Pancreas (tissue), 10 donors: ENCODE measurements around the gene LRPAP1. TPM values are rescaled to one million over a fixed set of nuclear protein-coding genes. Genes with fewer than 3 reads are reported as not detected.

Experiments used
- ATAC-seq, 4 donors: fragments of 200-7000 bp; cut with Tn5 transposase; one replicate each; pipeline versions ENCODE4 v1.8.0 to v1.9.1; 2020; ENCODE audit warnings: mild to moderate bottlenecking in 4 of 4, moderate library complexity in 4 of 4
- DNase-seq, 6 donors: peaks; one replicate each; pipeline ENCODE4 v3.0.0-alpha.2; 2020
- FAIRE-seq: peaks from 2 replicates; lab custom pipeline; 2012; peaks lifted over from hg19 to GRCh38; lab: Jason Lieb, UNC
- H3K27ac ChIP-seq, 4 donors: fragments of 200-600 bp; sonication (generic); 1 replicate in 3 of 4; 2 replicates in 1 of 4; pipeline versions ENCODE4 v1.5.0 to v1.8.0; 2020
- H3K27me3 ChIP-seq, 4 donors: fragments of 200-600 bp; one replicate each; pipeline ENCODE4 v1.8.0; 2021
- H3K36me3 ChIP-seq, 3 donors: fragments of 200-600 bp; sonication (generic) in 1 of 3; one replicate each; pipeline versions ENCODE4 v1.5.0 to v1.8.0; 2020 to 2021
- H3K4me1 ChIP-seq, 3 donors: fragments of 200-600 bp; one replicate each; pipeline ENCODE4 v1.8.0; 2021
- H3K4me3 ChIP-seq, 4 donors: fragments of 200-600 bp; sonication (generic) in 2 of 4; one replicate each; pipeline versions ENCODE4 v1.5.0 to v1.8.0; 2020 to 2021
- H3K9me3 ChIP-seq, 4 donors: fragments of 200-600 bp; one replicate each; pipeline ENCODE4 v1.8.0; 2021
- WGBS, 2 donors: extraction: QIAGEN DNeasy Blood & Tissue Kit; methylation state at CpG; one replicate each; pipeline ENCODE4 v1.1.7; 2013; 5-methylcytosine and 5-hydroxymethylcytosine counted together
- intact Hi-C, 3 donors: fragments of 100-400 bp; cut with DNase I; formaldehyde crosslinking; loops; one replicate each; pipeline versions ENCODE4 v1.11.1 to v1.14.2; 2022
- polyA plus RNA-seq, 2 donors: library from polyadenylated mRNA; stranded (reverse); fragments of 200-250 nt; gene quantifications; one replicate each; pipeline ENCODE4 v1.2.3, GENCODE V29; 2013
- total RNA-seq, 6 donors: library from RNA; stranded (reverse); fragmentation: NEBNext Ultra II Directional in 4 of 6; extraction: Animal tissue kit (Norgen Biotek cat#: 25700) in 4 of 6; gene quantifications; one replicate each; pipeline versions ENCODE4 v1.2.1 to v1.2.4, GENCODE V29; 2021 to 2023
- TF ChIP-seq, protein P1 (sequence below), 4 donors: fragments of 200-600 bp; sonication (generic) in 3 of 4; IDR thresholded peaks; one replicate each; pipeline versions ENCODE4 v1.5.0 to v1.8.0; 2021; ENCODE audit warnings: antibody characterized with exemption in 4 of 4
- donor health status: healthy with polysubstance abuse.
- donor health status: DM: no; HTN: no; CAD: no; lungs with moderate emphysema.
- donor health status: DM: no; HTN: no; CAD: no.
- donor health status: control.
- donor health status: control.
- donor health status: Bipolar disorder and iron deficiency.
- donor health status: DM: yes; HTN: yes; CAD: no.
- donor health status: DM: no; HTN: no; CAD: no.
- donor health status: DM: no; HTN: no; CAD: no.
- donor health status: DM: yes; HTN: yes; CAD: no.

The LRPAP1 gene
- total and polyA plus RNA-seq, 8 donors, result 30.4 to 129 (median 110) TPM

DNA sequence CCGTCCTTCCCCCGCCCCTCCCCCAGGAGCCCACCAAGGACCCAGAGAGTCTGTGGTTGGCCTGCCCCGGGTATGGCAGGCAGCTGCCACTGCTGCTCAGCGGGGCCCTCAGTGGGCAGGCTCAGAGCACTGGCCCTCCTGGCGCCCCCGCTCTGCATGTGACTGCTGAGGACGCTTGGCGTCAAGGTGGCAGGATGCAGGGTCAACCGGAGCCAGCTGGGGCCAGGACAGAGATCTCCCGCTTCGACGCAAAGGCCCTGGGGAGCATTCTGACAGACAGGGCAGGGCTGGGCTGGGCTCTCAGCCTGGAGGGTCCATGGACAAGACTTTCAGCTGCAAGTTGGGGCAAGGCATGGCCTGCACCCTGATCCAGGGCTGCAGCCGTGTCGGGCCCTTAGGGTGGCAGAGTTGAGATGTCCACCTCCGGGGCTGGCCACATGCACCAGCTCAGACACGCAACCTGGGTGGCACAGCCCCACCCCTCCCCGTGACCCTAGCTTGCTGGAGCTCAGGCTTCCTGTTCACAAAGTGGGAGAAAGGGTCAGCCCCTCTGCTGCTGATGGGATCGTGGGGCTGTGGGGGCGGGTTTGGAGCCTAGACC, 30.3 kb downstream of the LRPAP1 start:
- TF ChIP-seq, protein P1, sequence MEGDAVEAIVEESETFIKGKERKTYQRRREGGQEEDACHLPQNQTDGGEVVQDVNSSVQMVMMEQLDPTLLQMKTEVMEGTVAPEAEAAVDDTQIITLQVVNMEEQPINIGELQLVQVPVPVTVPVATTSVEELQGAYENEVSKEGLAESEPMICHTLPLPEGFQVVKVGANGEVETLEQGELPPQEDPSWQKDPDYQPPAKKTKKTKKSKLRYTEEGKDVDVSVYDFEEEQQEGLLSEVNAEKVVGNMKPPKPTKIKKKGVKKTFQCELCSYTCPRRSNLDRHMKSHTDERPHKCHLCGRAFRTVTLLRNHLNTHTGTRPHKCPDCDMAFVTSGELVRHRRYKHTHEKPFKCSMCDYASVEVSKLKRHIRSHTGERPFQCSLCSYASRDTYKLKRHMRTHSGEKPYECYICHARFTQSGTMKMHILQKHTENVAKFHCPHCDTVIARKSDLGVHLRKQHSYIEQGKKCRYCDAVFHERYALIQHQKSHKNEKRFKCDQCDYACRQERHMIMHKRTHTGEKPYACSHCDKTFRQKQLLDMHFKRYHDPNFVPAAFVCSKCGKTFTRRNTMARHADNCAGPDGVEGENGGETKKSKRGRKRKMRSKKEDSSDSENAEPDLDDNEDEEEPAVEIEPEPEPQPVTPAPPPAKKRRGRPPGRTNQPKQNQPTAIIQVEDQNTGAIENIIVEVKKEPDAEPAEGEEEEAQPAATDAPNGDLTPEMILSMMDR (IDR thresholded peaks at IDR 0.05), result no peak
- Histone ChIP-seq H3K4me1 (no peaks in the 10 kb centered on the region), H3K9me3 (no peaks in the 10 kb centered on the region), H3K27me3 (no peaks in the 10 kb centered on the region), H3K27ac (no peak overlapping the region), H3K4me3 (no peak overlapping the region), H3K36me3 (peaks cover 0 to 4% (median 0%) of the 10 kb centered on the region in 3 donors)
- no peak for FAIRE-seq
- 88 to 89% methylated on average over 19 of the region's 19 CpGs for WGBS, 2 donors
- DNase-seq, result peak in 1 of 6 donors; percentile 74
- no peak for ATAC-seq
- intact Hi-C loops, result no loop called here

DNA sequence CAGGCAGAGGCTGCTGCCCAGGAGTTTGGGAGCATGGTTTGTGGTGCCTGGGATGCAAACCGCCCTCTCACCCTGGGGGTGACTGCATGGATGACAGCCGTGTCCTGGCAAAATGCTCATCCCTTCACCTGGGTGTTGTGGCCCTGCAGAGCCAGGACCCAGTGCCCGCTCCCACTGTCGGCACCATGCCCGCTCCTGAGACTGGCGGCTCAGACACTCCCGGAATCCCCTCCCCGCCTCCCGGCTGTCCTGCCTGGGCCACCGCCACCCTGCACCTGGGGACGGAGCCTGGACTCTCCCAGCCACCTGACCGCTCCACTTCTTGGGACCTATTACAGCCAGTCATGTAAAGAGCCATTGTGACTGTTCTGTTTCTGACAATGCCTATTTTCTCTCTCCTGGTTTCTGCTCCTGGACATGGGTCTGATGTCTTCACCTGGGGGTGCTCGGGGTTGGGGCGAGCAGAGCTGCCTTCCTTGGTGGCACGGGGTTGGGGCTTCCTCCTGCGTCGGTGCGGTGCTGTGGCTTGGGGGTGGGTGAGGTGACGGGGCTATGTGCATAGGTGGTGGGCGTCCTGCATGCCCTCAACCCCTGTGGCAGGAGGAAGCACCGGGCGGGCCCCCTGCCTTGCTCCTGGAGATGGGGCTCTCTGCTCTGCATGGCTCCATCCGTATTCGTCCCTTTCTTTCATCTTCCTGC, 30.9 kb downstream of the LRPAP1 start:
- H3K4me1 ChIP-seq, result no peaks in the 10 kb centered on the region
- no peaks in the 10 kb centered on the region for H3K27me3 ChIP-seq
- ATAC-seq (peak in 1 of 4 donors; percentile 22), FAIRE-seq (no peak), DNase-seq (peak in 1 of 6 donors; percentile 80)
- H3K27ac ChIP-seq, result no peak overlapping the region
- intact Hi-C loops, result no loop called here
- H3K36me3 ChIP-seq, result peaks cover 0 to 4% (median 0%) of the 10 kb centered on the region in 3 donors
- TF ChIP-seq, protein P1 (IDR thresholded peaks at IDR 0.05), result no peak
- 87 to 95% methylated on average over 24 of the region's 24 CpGs for WGBS, 2 donors
- no peak overlapping the region for H3K4me3 ChIP-seq
- no peaks in the 10 kb centered on the region for H3K9me3 ChIP-seq

DNA sequence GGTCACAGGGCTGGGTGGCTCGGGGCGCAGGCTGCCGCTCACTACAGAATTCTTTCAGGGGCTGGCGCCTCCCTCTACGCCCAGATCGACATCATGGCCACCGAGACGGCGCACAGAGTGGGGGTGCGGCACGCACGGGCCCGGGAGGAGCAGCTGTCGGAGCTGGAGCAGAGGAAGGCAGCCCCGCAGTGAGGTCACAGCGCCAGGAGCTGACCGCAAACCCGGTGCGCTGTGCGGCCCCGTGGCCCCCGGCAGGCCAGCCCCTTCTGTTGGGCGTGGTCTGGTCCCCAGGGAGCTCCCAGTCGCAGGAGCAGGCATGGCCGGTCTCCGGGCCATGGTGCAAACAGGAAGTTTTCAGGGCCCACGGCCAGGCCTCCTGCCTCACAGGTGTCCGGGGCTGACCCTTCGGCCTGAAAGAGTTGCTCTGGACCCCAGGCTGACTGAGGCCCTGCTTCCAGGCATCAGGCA, 31.6 kb downstream of the LRPAP1 start:
- Histone ChIP-seq H3K27me3 (no peaks in the 10 kb centered on the region), H3K27ac (no peak overlapping the region), H3K4me1 (no peaks in the 10 kb centered on the region), H3K9me3 (no peaks in the 10 kb centered on the region), H3K36me3 (peaks cover 0 to 4% (median 0%) of the 10 kb centered on the region in 3 donors), H3K4me3 (no peak overlapping the region)
- TF ChIP-seq, protein P1 (IDR thresholded peaks at IDR 0.05), result no peak
- intact Hi-C loops, result no loop called here
- FAIRE-seq, result no peak
- DNase-seq, result peak in 1 of 6 donors; percentile 67
- 91 to 92% methylated on average over 29 of the region's 29 CpGs for WGBS, 2 donors
- no peak for ATAC-seq

DNA sequence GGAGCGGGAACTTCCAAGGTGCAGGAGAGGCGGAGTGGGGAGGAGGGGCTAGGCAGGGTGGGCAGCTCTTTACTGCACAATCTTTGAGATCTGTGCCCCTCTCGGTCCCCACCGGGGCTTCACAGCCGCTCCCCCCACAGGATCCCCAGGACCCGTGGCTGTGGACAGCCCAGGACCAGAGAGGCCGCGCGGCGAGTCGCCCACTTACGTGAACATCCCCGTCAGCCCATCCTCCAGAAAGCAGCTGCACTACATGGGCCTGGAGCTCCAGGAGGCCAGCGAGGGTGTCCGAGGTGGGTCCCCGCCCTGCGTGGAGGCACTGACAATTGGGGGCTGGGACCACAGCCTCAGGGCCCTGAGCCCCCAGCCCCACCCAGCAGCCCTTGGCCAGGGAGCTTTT, 32.1 kb downstream of the LRPAP1 start:
- intact Hi-C loops, result no loop called here
- Histone ChIP-seq H3K9me3 (no peaks in the 10 kb centered on the region), H3K4me3 (no peak overlapping the region), H3K27ac (no peak overlapping the region), H3K27me3 (no peaks in the 10 kb centered on the region), H3K36me3 (peaks cover 0 to 4% (median 0%) of the 10 kb centered on the region in 3 donors), H3K4me1 (no peaks in the 10 kb centered on the region)
- no peak for FAIRE-seq
- WGBS, 2 donors, result 97 to 98% methylated on average over 16 to 17 of the region's 17 CpGs
- no peak for ATAC-seq
- TF ChIP-seq, protein P1 (IDR thresholded peaks at IDR 0.05), result no peak
- peak in 1 of 6 donors; percentile 75 for DNase-seq
